Thoracic aorta endothelial cell (primary cell): ENCODE results near the gene TTF2. TPM values are rescaled to one million over a fixed set of nuclear protein-coding genes. Genes with fewer than 3 reads are reported as not detected.
A peak's percentile ranks its signal among the peaks of the same experiment; 100 is the strongest.

ENCODE experiments used
- small RNA-seq: library from RNA; depleted of rRNA; stranded (forward); fragments of <200 nt; gene quantifications from one replicate; pipeline ENCODE3, GENCODE V24; 2012
- total RNA-seq: library from RNA; depleted of rRNA; stranded (reverse); fragments of >200 nt; gene quantifications from 2 replicates; pipeline ENCODE4 v1.2.3, GENCODE V29; 2012

Gene TTF2
- total RNA-seq = 28.6 and 32.0 TPM in 2 replicates

DNA sequence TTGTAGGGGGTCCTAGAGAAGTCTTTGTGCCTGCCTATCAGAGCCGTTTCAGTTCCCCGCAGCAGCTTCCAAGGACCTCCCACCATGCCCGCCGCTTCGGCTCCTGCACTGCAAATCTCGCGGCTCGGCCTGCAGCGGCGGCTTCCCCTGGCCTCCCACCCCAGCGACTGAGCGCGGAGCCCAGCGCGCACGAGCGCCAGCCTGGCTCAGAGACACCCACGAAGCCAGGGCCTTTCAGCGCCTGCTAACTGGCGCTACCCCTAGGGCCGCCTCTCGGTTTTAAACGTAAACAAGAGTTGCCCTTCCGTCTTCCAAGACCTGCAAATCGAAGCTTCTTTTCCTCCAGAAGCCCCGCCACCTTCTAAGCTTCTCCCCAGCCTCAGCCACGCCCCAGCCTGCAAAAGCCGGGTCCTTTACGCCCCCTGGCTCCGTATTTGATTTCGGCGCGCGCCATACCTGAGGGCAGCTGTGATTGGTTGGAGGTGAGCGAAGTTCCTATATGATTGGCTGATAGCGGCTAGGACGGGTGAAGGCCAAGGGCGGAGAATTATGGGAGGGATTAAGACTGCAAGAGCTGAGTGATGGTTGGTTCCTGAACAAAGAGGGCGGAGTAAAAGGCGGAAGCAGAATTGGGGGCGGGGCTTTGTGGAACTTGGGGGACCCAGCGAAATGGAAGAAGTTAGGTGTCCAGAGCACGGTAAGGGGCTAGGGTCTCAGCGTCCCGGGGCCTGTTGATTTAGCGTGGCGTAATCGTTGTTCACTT lies at the start of gene TTF2:
TTF2 (plus strand) TSS at position 649 of the 763 bp plus-strand sequence; CDS start at position 670, 21 bp downstream.

DNA sequence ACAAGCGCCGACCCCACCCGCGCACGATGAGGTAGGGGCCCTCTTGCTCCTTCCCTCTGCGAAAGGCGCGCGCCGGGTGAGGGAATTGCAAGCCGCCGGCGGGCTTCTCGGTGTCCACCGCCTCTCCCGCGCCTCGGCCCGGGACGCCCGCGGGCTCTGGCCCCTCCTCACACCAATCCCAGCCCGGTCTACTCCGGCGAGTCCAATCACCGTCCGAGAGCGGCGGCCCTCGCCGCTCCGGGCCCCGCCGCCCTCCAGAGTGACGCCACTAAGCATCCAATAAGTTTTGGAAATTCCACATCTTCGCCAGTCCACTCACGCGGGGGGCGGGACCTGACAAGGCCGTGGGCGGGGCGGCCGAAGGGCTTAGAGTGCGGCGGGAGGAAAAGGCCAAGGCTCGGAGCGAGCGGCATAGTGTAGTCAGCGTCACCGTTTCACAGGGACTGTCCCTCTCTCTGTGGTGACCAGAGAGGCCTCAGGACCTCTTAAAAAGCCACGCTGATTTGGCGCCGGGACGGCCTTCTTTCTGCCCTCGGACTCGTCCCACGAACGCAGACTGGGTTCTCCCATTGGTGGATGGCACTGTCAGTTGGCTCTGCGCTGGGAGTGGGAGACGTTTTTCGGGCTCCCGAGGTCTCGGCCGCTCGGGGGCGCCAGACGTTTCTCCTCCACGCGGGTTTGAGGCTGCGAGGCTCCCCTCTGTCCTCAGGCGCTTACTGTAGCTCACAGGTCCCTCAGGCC lies 61.6 kb downstream of the TTF2 start, which contains the start of gene TRIM45:
TRIM45 (minus strand) TSS at position 161 of the 741 bp plus-strand sequence. CDS start 548 bp downstream, outside the sequence.

Small RNA genes within 50 kb of the gene (small RNA-seq; reads per million reads assigned to genes)
- 28.4 reads per million, percentile 97 among the genes with 10 or more reads in this experiment for gene MIR942

Other genes starting within 250 kb of the TTF2 start
- gene PTGFRN, start 150.4 kb upstream of the TTF2 start, total RNA-seq = 12.8 and 18.5 TPM in 2 replicates
- 0.07 TPM in 1 of 2 replicates, not detected in the other for gene CD101, start 58.6 kb upstream of the TTF2 start, total RNA-seq
- gene TRIM45, start 61.4 kb downstream of the TTF2 start, total RNA-seq = 0.93 and 1.4 TPM in 2 replicates
- gene VTCN1, start 150.6 kb downstream of the TTF2 start, total RNA-seq = not detected in 2 replicates